ENCODE data around the gene KIRREL3.

The KIRREL3 gene

GRCh38 chr11:126409620-126409985 is 591.0 kb downstream of the KIRREL3 start:
- H3K36me3 ChIP-seq (ENCODE audit: insufficient read depth, low read length): peaks cover 23% of the 10 kb centered on the region

GRCh38 chr11:126408901-126409619 is 591.5 kb downstream of the KIRREL3 start:
- Histone ChIP-seq H3K9ac (ENCODE audit: low read depth, low read length) (no peak overlapping the region), H3K4me3 (ENCODE audit: low read length) (no peak overlapping the region), H3K4me1 (ENCODE audit: insufficient read depth, low read length) (peaks cover 9% of the 10 kb centered on the region), H3K27me3 (ENCODE audit: insufficient read depth, low read length) (no peaks in the 10 kb centered on the region), H3K9me3 (ENCODE audit: insufficient read depth, low read depth, low read length) (no peaks in the 10 kb centered on the region), H3K27ac (ENCODE audit: low read depth, low read length) (no peak overlapping the region), H3K36me3 (ENCODE audit: insufficient read depth, low read length) (peaks cover 23% of the 10 kb centered on the region)
- WGBS: 92% methylated on average over 12 of the region's 12 CpGs

More at GRCh38 chr11:126409620-126409985, 591.0 kb downstream of the KIRREL3 start:
- no peaks in the 10 kb centered on the region for H3K27me3 ChIP-seq (ENCODE audit: insufficient read depth, low read length)
- H3K9ac ChIP-seq (ENCODE audit: low read depth, low read length): no peak overlapping the region
- H3K4me3 ChIP-seq (ENCODE audit: low read length): no peak overlapping the region
- H3K27ac ChIP-seq (ENCODE audit: low read depth, low read length): no peak overlapping the region
- WGBS: 90% methylated on average over 3 of the region's 3 CpGs
- peaks cover 3% of the 10 kb centered on the region; the same call in 1 of the 2 replicates for H3K4me1 ChIP-seq (ENCODE audit: insufficient read depth, low read length)
- no peaks in the 10 kb centered on the region for H3K9me3 ChIP-seq (ENCODE audit: insufficient read depth, low read depth, low read length)

GRCh38 chr11:126408496-126408895 is 592.1 kb downstream of the KIRREL3 start:
- Histone ChIP-seq H3K4me3 (ENCODE audit: low read length) (no peak overlapping the region), H3K9ac (ENCODE audit: low read depth, low read length) (no peak overlapping the region), H3K36me3 (ENCODE audit: insufficient read depth, low read length) (peaks cover 23% of the 10 kb centered on the region), H3K27ac (ENCODE audit: low read depth, low read length) (no peak overlapping the region), H3K9me3 (ENCODE audit: insufficient read depth, low read depth, low read length) (no peaks in the 10 kb centered on the region), H3K4me1 (ENCODE audit: insufficient read depth, low read length) (peaks cover 14% of the 10 kb centered on the region), H3K27me3 (ENCODE audit: insufficient read depth, low read length) (no peaks in the 10 kb centered on the region)
- 92% methylated on average over 12 of the region's 12 CpGs for WGBS

- H3K36me3 ChIP-seq (ENCODE audit: insufficient read depth, low read length): peaks cover 23% of the 10 kb centered on the region
- 97% methylated on average over 14 of the region's 15 CpGs for WGBS
- H3K27ac ChIP-seq (ENCODE audit: low read depth, low read length): no peak overlapping the region
- no peaks in the 10 kb centered on the region for H3K9me3 ChIP-seq (ENCODE audit: insufficient read depth, low read depth, low read length)
- H3K4me3 ChIP-seq (ENCODE audit: low read length): no peak overlapping the region
- no peak overlapping the region for H3K9ac ChIP-seq (ENCODE audit: low read depth, low read length)
- peaks cover 22% of the 10 kb centered on the region for H3K4me1 ChIP-seq (ENCODE audit: insufficient read depth, low read length)
- no peaks in the 10 kb centered on the region for H3K27me3 ChIP-seq (ENCODE audit: insufficient read depth, low read length)
These were observed 592.8 kb downstream of the KIRREL3 start for GRCh38 chr11:126407682-126408288.

GRCh38 chr11:126407101-126407521 is 593.5 kb downstream of the KIRREL3 start:
- peaks cover 23% of the 10 kb centered on the region for H3K4me1 ChIP-seq (ENCODE audit: insufficient read depth, low read length)

DNA sequence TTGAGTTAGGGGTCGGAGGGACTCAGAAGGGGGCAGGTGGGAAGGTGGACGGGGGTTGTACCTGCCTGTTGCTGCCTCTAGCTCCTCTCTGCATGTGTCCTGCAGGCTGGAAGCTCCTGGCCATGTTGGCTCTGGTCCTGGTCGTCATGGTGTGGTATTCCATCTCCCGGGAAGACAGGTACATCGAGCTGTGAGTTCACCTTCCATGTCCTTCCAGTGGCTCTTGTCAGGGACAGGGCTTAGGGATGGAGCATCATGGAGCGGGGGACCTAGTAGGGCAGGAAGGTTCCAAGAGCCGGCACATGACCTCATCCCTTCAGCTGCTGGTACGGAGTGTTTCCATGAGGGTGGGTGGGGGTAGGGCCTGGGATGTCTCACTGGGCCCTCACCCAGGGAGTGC is 594.2 kb downstream of the KIRREL3 start:
- Histone ChIP-seq H3K27ac (ENCODE audit: low read depth, low read length) (no peak overlapping the region), H3K4me3 (ENCODE audit: low read length) (no peak overlapping the region), H3K9ac (ENCODE audit: low read depth, low read length) (no peak overlapping the region), H3K36me3 (ENCODE audit: insufficient read depth, low read length) (peaks cover 23% of the 10 kb centered on the region), H3K27me3 (ENCODE audit: insufficient read depth, low read length) (no peaks in the 10 kb centered on the region), H3K9me3 (ENCODE audit: insufficient read depth, low read depth, low read length) (no peaks in the 10 kb centered on the region), H3K4me1 (ENCODE audit: insufficient read depth, low read length) (peaks cover 23% of the 10 kb centered on the region)
- WGBS: 93% methylated on average over 8 of the region's 8 CpGs

More at GRCh38 chr11:126407101-126407521, 593.5 kb downstream of the KIRREL3 start:
- Histone ChIP-seq H3K27ac (ENCODE audit: low read depth, low read length) (no peak overlapping the region), H3K9ac (ENCODE audit: low read depth, low read length) (no peak overlapping the region), H3K9me3 (ENCODE audit: insufficient read depth, low read depth, low read length) (no peaks in the 10 kb centered on the region), H3K36me3 (ENCODE audit: insufficient read depth, low read length) (peaks cover 23% of the 10 kb centered on the region), H3K27me3 (ENCODE audit: insufficient read depth, low read length) (no peaks in the 10 kb centered on the region), H3K4me3 (ENCODE audit: low read length) (no peak overlapping the region)
- 90% methylated on average over 12 of the region's 12 CpGs for WGBS

DNA sequence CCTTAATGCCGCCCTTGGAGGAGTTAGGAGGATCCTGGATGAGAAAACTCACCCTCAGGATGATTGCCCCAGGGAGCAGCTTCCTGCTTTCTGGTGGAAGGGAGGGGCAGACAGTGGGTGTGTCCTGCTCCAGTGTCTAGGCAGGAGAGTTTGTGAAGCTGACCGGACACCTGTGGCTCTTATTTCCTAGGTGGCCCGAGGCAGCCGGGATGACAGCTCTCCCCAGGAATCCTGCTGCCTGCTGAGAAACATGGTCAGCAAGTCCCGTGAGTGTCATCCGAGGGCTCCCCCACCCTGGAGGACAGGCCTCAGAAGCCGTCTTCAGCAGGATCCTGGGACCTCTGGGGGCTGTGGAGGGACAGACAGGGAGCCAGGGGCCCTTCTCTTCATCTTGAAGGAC is 594.7 kb downstream of the KIRREL3 start:
- no peaks in the 10 kb centered on the region for H3K9me3 ChIP-seq (ENCODE audit: insufficient read depth, low read depth, low read length)
- H3K4me1 ChIP-seq (ENCODE audit: insufficient read depth, low read length): peaks cover 23% of the 10 kb centered on the region
- no peak overlapping the region for H3K27ac ChIP-seq (ENCODE audit: low read depth, low read length)
- no peak overlapping the region for H3K4me3 ChIP-seq (ENCODE audit: low read length)
- H3K9ac ChIP-seq (ENCODE audit: low read depth, low read length): no peak overlapping the region
- peaks cover 23% of the 10 kb centered on the region for H3K36me3 ChIP-seq (ENCODE audit: insufficient read depth, low read length)
- 87% methylated on average over 7 of the region's 7 CpGs for WGBS
- H3K27me3 ChIP-seq (ENCODE audit: insufficient read depth, low read length): no peaks in the 10 kb centered on the region

DNA sequence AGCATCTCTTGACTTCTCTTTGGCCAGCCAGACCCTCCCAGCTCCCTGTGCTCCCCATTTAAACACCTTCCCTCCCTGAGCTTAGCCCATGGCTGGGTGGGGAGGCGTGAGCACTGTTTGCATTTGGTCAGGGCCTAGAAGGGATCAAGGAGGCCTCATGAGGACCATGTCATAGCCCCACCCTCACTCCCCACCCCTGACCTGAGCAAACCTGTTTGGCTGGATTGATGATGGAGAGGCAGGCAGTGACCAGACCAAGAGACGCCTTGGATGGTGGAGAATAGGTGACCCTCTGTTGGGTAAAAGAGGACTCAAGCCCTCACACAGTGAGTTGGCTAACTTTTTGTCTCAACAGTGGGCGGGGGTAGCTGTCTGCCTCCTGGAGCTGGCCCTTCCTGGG is 595.2 kb downstream of the KIRREL3 start:
- no peak overlapping the region for H3K4me3 ChIP-seq (ENCODE audit: low read length)
- peaks cover 23% of the 10 kb centered on the region for H3K4me1 ChIP-seq (ENCODE audit: insufficient read depth, low read length)
- H3K27me3 ChIP-seq (ENCODE audit: insufficient read depth, low read length): no peaks in the 10 kb centered on the region
- no peaks in the 10 kb centered on the region for H3K9me3 ChIP-seq (ENCODE audit: insufficient read depth, low read depth, low read length)
- WGBS: 91% methylated on average over 3 of the region's 3 CpGs
- H3K27ac ChIP-seq (ENCODE audit: low read depth, low read length): no peak overlapping the region
- no peak overlapping the region for H3K9ac ChIP-seq (ENCODE audit: low read depth, low read length)
- H3K36me3 ChIP-seq (ENCODE audit: insufficient read depth, low read length): peaks cover 23% of the 10 kb centered on the region

DNA sequence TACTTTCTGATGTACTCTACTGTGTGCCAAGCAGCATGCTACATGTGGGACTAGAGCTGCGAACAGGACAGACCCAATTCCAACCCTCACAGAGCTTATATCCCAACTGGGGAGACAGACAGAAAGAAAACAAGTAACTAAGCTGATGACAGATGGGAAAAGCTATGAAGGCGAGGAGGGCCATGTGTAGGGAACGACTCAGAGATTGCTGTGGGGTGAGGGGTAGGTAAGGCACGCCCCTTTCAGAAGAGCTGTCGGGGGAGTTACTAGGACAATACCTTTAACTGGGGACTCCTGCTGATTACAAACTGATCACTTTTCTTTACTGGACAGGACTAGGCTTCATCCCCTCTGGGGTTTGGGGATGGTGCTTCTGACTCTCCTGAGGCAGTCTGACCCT is 596.2 kb downstream of the KIRREL3 start:
- Histone ChIP-seq H3K27me3 (ENCODE audit: insufficient read depth, low read length) (no peaks in the 10 kb centered on the region), H3K4me1 (ENCODE audit: insufficient read depth, low read length) (peaks cover 23% of the 10 kb centered on the region), H3K9ac (ENCODE audit: low read depth, low read length) (no peak overlapping the region), H3K36me3 (ENCODE audit: insufficient read depth, low read length) (peaks cover 21% of the 10 kb centered on the region), H3K4me3 (ENCODE audit: low read length) (no peak overlapping the region), H3K9me3 (ENCODE audit: insufficient read depth, low read depth, low read length) (0 out of 2 replicates have a peak, but pooled peaks cover 3% of the 10 kb centered on the region), H3K27ac (ENCODE audit: low read depth, low read length) (no peak overlapping the region)
- WGBS: 65% methylated on average over 5 of the region's 5 CpGs

DNA sequence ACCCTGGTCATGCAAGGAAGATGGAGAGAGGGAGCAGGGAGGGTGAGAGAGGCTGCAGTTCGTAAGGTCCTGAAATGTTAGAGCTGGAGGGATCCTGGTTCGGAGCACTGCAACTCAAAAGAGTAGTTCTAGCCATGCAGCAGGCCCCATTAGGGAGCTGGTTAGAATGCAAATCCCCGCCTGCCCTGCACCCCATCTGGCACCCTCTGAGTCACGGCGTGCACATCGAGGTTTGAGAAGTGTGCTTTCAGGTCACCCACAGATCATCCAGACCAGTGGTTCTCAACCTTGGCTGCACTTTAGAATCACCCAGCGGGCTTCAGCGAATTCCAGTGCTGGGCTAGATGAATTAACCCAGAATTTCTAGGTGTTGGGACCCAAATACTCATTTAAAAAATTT is 596.9 kb downstream of the KIRREL3 start:
- no peak overlapping the region for H3K27ac ChIP-seq (ENCODE audit: low read depth, low read length)
- peaks cover 23% of the 10 kb centered on the region for H3K4me1 ChIP-seq (ENCODE audit: insufficient read depth, low read length)
- 88% methylated on average over 8 of the region's 8 CpGs for whole genome bisulfite sequencing
- H3K27me3 ChIP-seq (ENCODE audit: insufficient read depth, low read length): no peaks in the 10 kb centered on the region
- H3K36me3 ChIP-seq (ENCODE audit: insufficient read depth, low read length): peaks cover 14% of the 10 kb centered on the region
- no peak overlapping the region for H3K4me3 ChIP-seq (ENCODE audit: low read length)
- H3K9ac ChIP-seq (ENCODE audit: low read depth, low read length): 0 out of 2 replicates have a peak overlapping the region, but pooled peaks have one; percentile 16
- H3K9me3 ChIP-seq (ENCODE audit: insufficient read depth, low read depth, low read length): 0 out of 2 replicates have a peak, but pooled peaks cover 3% of the 10 kb centered on the region

GRCh38 chr11:126403022-126403581 is 597.5 kb downstream of the KIRREL3 start:
- no peak overlapping the region for H3K4me3 ChIP-seq (ENCODE audit: low read length)
- H3K36me3 ChIP-seq (ENCODE audit: insufficient read depth, low read length): peaks cover 9% of the 10 kb centered on the region
- 0 out of 2 replicates have a peak, but pooled peaks cover 3% of the 10 kb centered on the region for H3K9me3 ChIP-seq (ENCODE audit: insufficient read depth, low read depth, low read length)
- no peak overlapping the region for H3K27ac ChIP-seq (ENCODE audit: low read depth, low read length)
- 0 out of 2 replicates have a peak overlapping the region, but pooled peaks have one; percentile 16 for H3K9ac ChIP-seq (ENCODE audit: low read depth, low read length)
- peaks cover 23% of the 10 kb centered on the region for H3K4me1 ChIP-seq (ENCODE audit: insufficient read depth, low read length)
- no peaks in the 10 kb centered on the region for H3K27me3 ChIP-seq (ENCODE audit: insufficient read depth, low read length)
- WGBS: 81% methylated on average over 15 of the region's 15 CpGs
